Immature natural killer cell (primary cell): ENCODE measurements around the gene ADORA2B. TPM values are rescaled to one million over a fixed set of nuclear protein-coding genes. Genes with fewer than 3 reads are reported as not detected.
A peak's percentile ranks its signal among the peaks of the same experiment; 100 is the strongest.

Experiments
- DNase-seq, 3 donors: peaks; one replicate each; pipeline ENCODE4 v3.0.0; 2022; ENCODE audit warnings: mixed read lengths in 1 of 3
- H3K27ac Mint-ChIP-seq, 6 donors: one replicate each; pipeline ENCODE4 v1.8.0; 2020; ENCODE audit warnings: mixed read lengths in 6 of 6, mild to moderate bottlenecking in 5 of 6, inconsistent platforms in 4 of 6, moderate library complexity in 3 of 6
- H3K27me3 Mint-ChIP-seq, 3 donors: one replicate each; pipeline ENCODE4 v1.8.0; 2020 to 2021; ENCODE audit warnings: low read depth in 3 of 3, mild to moderate bottlenecking in 3 of 3, mixed read lengths in 3 of 3, moderate library complexity in 3 of 3, inconsistent platforms in 1 of 3
- H3K36me3 Mint-ChIP-seq, 3 donors: one replicate each; pipeline ENCODE4 v1.8.0; 2020; ENCODE audit warnings: mixed read lengths in 3 of 3, inconsistent platforms in 2 of 3, mild to moderate bottlenecking in 2 of 3
- H3K4me1 Mint-ChIP-seq, 2 donors: one replicate each; pipeline ENCODE4 v1.8.0; 2020; ENCODE audit warnings: inconsistent platforms in 2 of 2, mild to moderate bottlenecking in 2 of 2, mixed read lengths in 2 of 2, moderate library complexity in 1 of 2
- H3K4me3 Mint-ChIP-seq, 5 donors: one replicate each; pipeline ENCODE4 v1.8.0; 2020; ENCODE audit warnings: mild to moderate bottlenecking in 5 of 5, mixed read lengths in 5 of 5, inconsistent platforms in 3 of 5, moderate library complexity in 3 of 5
- H3K9me3 Mint-ChIP-seq, 6 donors: one replicate each; pipeline ENCODE4 v1.8.0; 2020; ENCODE audit warnings: mild to moderate bottlenecking in 6 of 6, mixed read lengths in 6 of 6, inconsistent platforms in 4 of 6, moderate library complexity in 3 of 6
- polyA plus RNA-seq, 3 donors: library from polyadenylated mRNA; unstranded; fragments of 300-500 nt; fragmentation: Illumina TruSeq; gene quantifications; one replicate each; pipeline ENCODE4 v1.2.3, GENCODE V29; 2021

The ADORA2B gene
- polyA plus RNA-seq, 3 donors from 2014 or later = 0.96 to 1.6 (median 1.3) TPM

- DNase-seq = no peak
- Mint-ChIP-seq H3K4me3 (no peak overlapping the region), H3K36me3 (peaks cover 0 to 6% (median 1%) of the 10 kb centered on the region in 3 donors), H3K27ac (no peak overlapping the region), H3K27me3 (peaks cover 2 to 18% (median 5%) of the 10 kb centered on the region in 3 donors), H3K9me3 (no peaks in the 10 kb centered on the region), H3K4me1 (peaks cover 23 to 25% of the 10 kb centered on the region in 2 donors)
Observed at GRCh38 chr17:15996322-15996721, 51.4 kb downstream of the ADORA2B start.

GRCh38 chr17:15998031-15998562 is 53.2 kb downstream of the ADORA2B start:
- H3K4me3 Mint-ChIP-seq = peak overlapping the region in 4 of 5 donors; percentile 92 to 97 (median 96)
- DNase-seq = no peak
- peaks cover 2 to 16% (median 5%) of the 10 kb centered on the region in 3 donors for H3K27me3 Mint-ChIP-seq
- no peaks in the 10 kb centered on the region for H3K9me3 Mint-ChIP-seq
- peak overlapping the region; percentile 97 to 99 (median 98) for H3K27ac Mint-ChIP-seq
- H3K4me1 Mint-ChIP-seq = peaks cover 33 to 35% of the 10 kb centered on the region in 2 donors
- H3K36me3 Mint-ChIP-seq = peaks cover 0 to 16% (median 0%) of the 10 kb centered on the region in 3 donors

- Mint-ChIP-seq H3K27ac (peak within 1 kb of the TSS; percentile 97 to 99 (median 98)), H3K4me3 (peak within 1 kb of the TSS; percentile 92 to 97 (median 96)), H3K36me3 (peaks cover 2 to 22% (median 3%) of the 10 kb centered on the region in 3 donors), H3K9me3 (no peaks in the 10 kb centered on the region), H3K4me1 (peaks cover 33 to 35% of the 10 kb centered on the region in 2 donors), H3K27me3 (peaks cover 2 to 16% (median 5%) of the 10 kb centered on the region in 3 donors)
- DNase-seq = peak; percentile 94 to 95 (median 94)
Observed at GRCh38 chr17:15999141-15999973, 54.4 kb downstream of the ADORA2B start, which contains the start of the genes TTC19 and ZSWIM7. TTC19 (plus strand) TSS chr17:15999824; CDS start chr17:15999849, 25 bp downstream. ZSWIM7 (minus strand) TSS chr17:15999704; CDS start chr17:15999594, 110 bp downstream.

GRCh38 chr17:15999974-16000827 is 55.3 kb downstream of the ADORA2B start:
- DNase-seq = no peak
- no peaks in the 10 kb centered on the region for H3K9me3 Mint-ChIP-seq
- H3K4me1 Mint-ChIP-seq = peaks cover 33 to 35% of the 10 kb centered on the region in 2 donors
- peaks cover 2 to 18% (median 5%) of the 10 kb centered on the region in 3 donors for H3K27me3 Mint-ChIP-seq
- peaks cover 3 to 25% (median 5%) of the 10 kb centered on the region in 3 donors for H3K36me3 Mint-ChIP-seq
- H3K27ac Mint-ChIP-seq = peak overlapping the region; percentile 92 to 98 (median 94)
- peak overlapping the region; percentile 85 to 91 (median 88) for H3K4me3 Mint-ChIP-seq

- Mint-ChIP-seq H3K36me3 (peaks cover 3 to 30% (median 5%) of the 10 kb centered on the region in 3 donors), H3K27me3 (peaks cover 2 to 18% (median 5%) of the 10 kb centered on the region in 3 donors), H3K27ac (peak overlapping the region; percentile 92 to 98 (median 94)), H3K9me3 (no peaks in the 10 kb centered on the region), H3K4me1 (peaks cover 33 to 35% of the 10 kb centered on the region in 2 donors), H3K4me3 (peak overlapping the region; percentile 85 to 91 (median 88))
- DNase-seq = no peak
Observed at GRCh38 chr17:16001226-16001897, 56.4 kb downstream of the ADORA2B start.

- H3K27me3 Mint-ChIP-seq = peaks cover 5 to 18% (median 5%) of the 10 kb centered on the region in 3 donors
- no peak overlapping the region for H3K27ac Mint-ChIP-seq
- no peak for DNase-seq
- peaks cover 3 to 43% (median 9%) of the 10 kb centered on the region in 3 donors for H3K36me3 Mint-ChIP-seq
- no peak overlapping the region for H3K4me3 Mint-ChIP-seq
- H3K4me1 Mint-ChIP-seq = peaks cover 29 to 35% of the 10 kb centered on the region in 2 donors
- no peaks in the 10 kb centered on the region for H3K9me3 Mint-ChIP-seq
Observed at GRCh38 chr17:16002708-16003260, 57.9 kb downstream of the ADORA2B start.

- peaks cover 13 to 53% (median 20%) of the 10 kb centered on the region in 3 donors for H3K36me3 Mint-ChIP-seq
- DNase-seq = no peak
- peaks cover 5 to 12% (median 5%) of the 10 kb centered on the region in 3 donors for H3K27me3 Mint-ChIP-seq
- no peaks in the 10 kb centered on the region for H3K9me3 Mint-ChIP-seq
- peaks cover 28 to 29% of the 10 kb centered on the region in 2 donors for H3K4me1 Mint-ChIP-seq
- H3K4me3 Mint-ChIP-seq = no peak overlapping the region
- peak overlapping the region in 1 of 6 donors; percentile 63 for H3K27ac Mint-ChIP-seq
Observed at GRCh38 chr17:16003841-16004240, 58.9 kb downstream of the ADORA2B start.

- Mint-ChIP-seq H3K4me3 (no peak overlapping the region), H3K27me3 (peaks cover 0 to 5% (median 3%) of the 10 kb centered on the region in 3 donors), H3K4me1 (peaks cover 16 to 18% of the 10 kb centered on the region in 2 donors), H3K27ac (no peak overlapping the region), H3K9me3 (no peaks in the 10 kb centered on the region), H3K36me3 (peaks cover 16 to 55% (median 23%) of the 10 kb centered on the region in 3 donors)
- no peak for DNase-seq
Observed at GRCh38 chr17:16005636-16006035, 60.7 kb downstream of the ADORA2B start.

GRCh38 chr17:16007439-16007838 is 62.5 kb downstream of the ADORA2B start:
- no peak for DNase-seq
- no peak overlapping the region for H3K4me3 Mint-ChIP-seq
- H3K9me3 Mint-ChIP-seq = no peaks in the 10 kb centered on the region
- peak overlapping the region in 2 of 6 donors; percentile 4 to 41 for H3K27ac Mint-ChIP-seq
- H3K4me1 Mint-ChIP-seq = peaks cover 0 to 2% of the 10 kb centered on the region in 2 donors
- H3K36me3 Mint-ChIP-seq = peaks cover 16 to 53% (median 23%) of the 10 kb centered on the region in 3 donors
- peaks cover 0 to 6% (median 6%) of the 10 kb centered on the region in 3 donors for H3K27me3 Mint-ChIP-seq

- Mint-ChIP-seq H3K36me3 (peaks cover 7 to 13% (median 11%) of the 10 kb centered on the region in 3 donors), H3K27ac (no peak overlapping the region)
Observed at GRCh38 chr17:16013943-16014407, 69.0 kb downstream of the ADORA2B start.

GRCh38 chr17:16019347-16019746 is 74.4 kb downstream of the ADORA2B start:
- no peak overlapping the region for H3K27ac Mint-ChIP-seq
- H3K9me3 Mint-ChIP-seq = no peaks in the 10 kb centered on the region

More at GRCh38 chr17:16013943-16014407, 69.0 kb downstream of the ADORA2B start:
- DNase-seq = no peak
- H3K27me3 Mint-ChIP-seq = peaks cover 0 to 5% (median 3%) of the 10 kb centered on the region in 3 donors
- no peaks in the 10 kb centered on the region for H3K4me1 Mint-ChIP-seq
- no peaks in the 10 kb centered on the region for H3K9me3 Mint-ChIP-seq
- H3K4me3 Mint-ChIP-seq = no peak overlapping the region

GRCh38 chr17:16023881-16024280 is 79.0 kb downstream of the ADORA2B start:
- H3K27ac Mint-ChIP-seq = peak overlapping the region in 1 of 6 donors; percentile 24
- H3K27me3 Mint-ChIP-seq = peaks cover 0 to 4% (median 0%) of the 10 kb centered on the region in 3 donors
- no peak for DNase-seq

More at GRCh38 chr17:16019347-16019746, 74.4 kb downstream of the ADORA2B start:
- Mint-ChIP-seq H3K36me3 (peaks cover 3 to 12% (median 8%) of the 10 kb centered on the region in 3 donors), H3K4me3 (no peak overlapping the region), H3K4me1 (peaks cover 7 to 10% of the 10 kb centered on the region in 2 donors), H3K27me3 (peaks cover 0 to 2% (median under 1%) of the 10 kb centered on the region in 3 donors)
- no peak for DNase-seq

More at GRCh38 chr17:16023881-16024280, 79.0 kb downstream of the ADORA2B start:
- Mint-ChIP-seq H3K4me3 (no peak overlapping the region), H3K36me3 (peaks cover 9 to 29% (median 10%) of the 10 kb centered on the region in 3 donors), H3K9me3 (no peaks in the 10 kb centered on the region), H3K4me1 (peaks cover 8 to 10% of the 10 kb centered on the region in 2 donors)
